ENCODE data around the gene RABEPK.
"Not testable (repeated sequence)": the region's sequence is repeated elsewhere in the genome, so short reads cannot be mapped to it uniquely, and the experiment has no call there.

RABEPK gene

GRCh38 chr9:125214186-125214585, 13.8 kb downstream of the RABEPK start:
- TF ChIP-seq CTCF (IDR thresholded peaks at IDR 0.05; ENCODE audit: low read depth, low read length) = no peak
- Histone ChIP-seq H3K4me3 (ENCODE audit: low read depth, low read length) (no peak overlapping the region), H3K9me3 (no peaks in the 10 kb centered on the region), H3K36me3 (peaks cover 43% of the 10 kb centered on the region), H3K4me1 (no peaks in the 10 kb centered on the region), H3K27me3 (no peaks in the 10 kb centered on the region)
- DNase-seq = no peak

- Histone ChIP-seq H3K9me3 (no peaks in the 10 kb centered on the region), H3K36me3 (peaks cover 35% of the 10 kb centered on the region), H3K4me1 (no peaks in the 10 kb centered on the region), H3K27me3 (no peaks in the 10 kb centered on the region), H3K4me3 (ENCODE audit: low read depth, low read length) (no peak overlapping the region)
- no peak for TF ChIP-seq CTCF (IDR thresholded peaks at IDR 0.05; ENCODE audit: low read depth, low read length)
- DNase-seq = no peak
Measured at GRCh38 chr9:125218621-125219020, 18.3 kb downstream of the RABEPK start.

- DNase-seq; H3K9me3 ChIP-seq; H3K4me3 ChIP-seq (ENCODE audit: low read depth, low read length); H3K4me1 ChIP-seq; H3K27me3 ChIP-seq: not testable (repeated sequence)
- peaks cover 21% of the 10 kb centered on the region for H3K36me3 ChIP-seq
Measured at GRCh38 chr9:125224858-125225257, 24.5 kb downstream of the RABEPK start.

- no peak overlapping the region for H3K4me3 ChIP-seq (ENCODE audit: low read depth, low read length)
- no peaks in the 10 kb centered on the region for H3K4me1 ChIP-seq
- H3K9me3 ChIP-seq = no peaks in the 10 kb centered on the region
- no peak for TF ChIP-seq CTCF (IDR thresholded peaks at IDR 0.05; ENCODE audit: low read depth, low read length)
- H3K27me3 ChIP-seq = no peaks in the 10 kb centered on the region
- H3K36me3 ChIP-seq = peaks cover 18% of the 10 kb centered on the region
- no peak for DNase-seq
Measured at GRCh38 chr9:125227761-125228160, 27.4 kb downstream of the RABEPK start.

- Histone ChIP-seq H3K9me3 (no peaks in the 10 kb centered on the region), H3K4me1 (peaks cover 4% of the 10 kb centered on the region; the same call in 1 of the 2 replicates), H3K36me3 (peaks cover 61% of the 10 kb centered on the region), H3K27me3 (no peaks in the 10 kb centered on the region), H3K4me3 (ENCODE audit: low read depth, low read length) (no peak overlapping the region)
- no peak for TF ChIP-seq CTCF (IDR thresholded peaks at IDR 0.05; ENCODE audit: low read depth, low read length)
- DNase-seq = no peak
Measured at GRCh38 chr9:125233678-125234077, 33.3 kb downstream of the RABEPK start.

- not testable (repeated sequence) for H3K4me3 ChIP-seq (ENCODE audit: low read depth, low read length); H3K27me3 ChIP-seq; H3K9me3 ChIP-seq; DNase-seq; H3K4me1 ChIP-seq
- H3K36me3 ChIP-seq = peaks cover 66% of the 10 kb centered on the region
Measured at GRCh38 chr9:125234099-125234498, 33.8 kb downstream of the RABEPK start.

- H3K9me3 ChIP-seq = no peaks in the 10 kb centered on the region
- no peaks in the 10 kb centered on the region for H3K27me3 ChIP-seq
- no peak for DNase-seq
- peaks cover 79% of the 10 kb centered on the region for H3K36me3 ChIP-seq
- H3K4me1 ChIP-seq = peaks cover 4% of the 10 kb centered on the region; the same call in 1 of the 2 replicates
- peak overlapping the region; percentile 80 for H3K4me3 ChIP-seq (ENCODE audit: low read depth, low read length)
- no peak for TF ChIP-seq CTCF (IDR thresholded peaks at IDR 0.05; ENCODE audit: low read depth, low read length)
Measured at GRCh38 chr9:125235804-125236519, 35.6 kb downstream of the RABEPK start.

- not testable (repeated sequence) for H3K27me3 ChIP-seq, DNase-seq, H3K9me3 ChIP-seq, H3K4me1 ChIP-seq
- H3K36me3 ChIP-seq = peaks cover 74% of the 10 kb centered on the region
- peak overlapping the region; percentile 80 for H3K4me3 ChIP-seq (ENCODE audit: low read depth, low read length)
Measured at GRCh38 chr9:125236520-125237159, 36.3 kb downstream of the RABEPK start.
